ENCODE data around the gene NKX1-2. TPM values are rescaled to one million over a fixed set of nuclear protein-coding genes. Genes with fewer than 3 reads are reported as not detected.

Gene NKX1-2
- polyA plus RNA-seq, 2 of the 4 experiments (the other 2 are of a cell fraction): 0.08 to 0.16 TPM

- ATAC-seq (no peak), FAIRE-seq (no peak), DNase-seq (ENCODE audit: low read depth in 1 of 2, low spot score in 1 of 2) (no peak)
- POLR2A ChIA-PET: interaction anchor here (0.6 kb wide), 1 partner anchor 29 kb away, joined by 7 read pairs; no protein-coding TSS in a partner anchor
- peaks cover 28% of the 10 kb centered on the region for H3K4me1 ChIP-seq
- H3K27ac ChIP-seq: no peak overlapping the region
- no peak overlapping the region for H3K4me3 ChIP-seq
- TF ChIP-seq TFCP2L1 (CRISPR knock-in tag; IDR thresholded peaks at IDR 0.05): no peak
- no peak for TF ChIP-seq ZNF302 (CRISPR knock-in tag; IDR thresholded peaks at IDR 0.05)
- TF ChIP-seq, protein P1, sequence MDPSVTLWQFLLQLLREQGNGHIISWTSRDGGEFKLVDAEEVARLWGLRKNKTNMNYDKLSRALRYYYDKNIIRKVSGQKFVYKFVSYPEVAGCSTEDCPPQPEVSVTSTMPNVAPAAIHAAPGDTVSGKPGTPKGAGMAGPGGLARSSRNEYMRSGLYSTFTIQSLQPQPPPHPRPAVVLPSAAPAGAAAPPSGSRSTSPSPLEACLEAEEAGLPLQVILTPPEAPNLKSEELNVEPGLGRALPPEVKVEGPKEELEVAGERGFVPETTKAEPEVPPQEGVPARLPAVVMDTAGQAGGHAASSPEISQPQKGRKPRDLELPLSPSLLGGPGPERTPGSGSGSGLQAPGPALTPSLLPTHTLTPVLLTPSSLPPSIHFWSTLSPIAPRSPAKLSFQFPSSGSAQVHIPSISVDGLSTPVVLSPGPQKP (IDR thresholded peaks at IDR 0.05; ENCODE audit: low read depth, low read length): no peak
- no peak for TF ChIP-seq EHF (CRISPR knock-in tag; IDR thresholded peaks at IDR 0.05)
- TF ChIP-seq, protein P2, sequence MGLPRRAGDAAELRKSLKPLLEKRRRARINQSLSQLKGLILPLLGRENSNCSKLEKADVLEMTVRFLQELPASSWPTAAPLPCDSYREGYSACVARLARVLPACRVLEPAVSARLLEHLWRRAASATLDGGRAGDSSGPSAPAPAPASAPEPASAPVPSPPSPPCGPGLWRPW (IDR thresholded peaks at IDR 0.05): no peak
- H3K4me2 ChIP-seq: no peak overlapping the region
- WGBS (ENCODE audit: missing lambda C conversion rate): 73% methylated on average over 5 of the region's 13 CpGs
- CTCF ChIA-PET: interaction anchor here (0.8 kb wide), 1 partner anchor 278 kb away, joined by 3 read pairs; no protein-coding TSS in a partner anchor
- no peaks in the 10 kb centered on the region for H3K9me3 ChIP-seq
Observed at GRCh38 chr10:124468624-124469023, 18.8 kb upstream of the NKX1-2 start.

DNA sequence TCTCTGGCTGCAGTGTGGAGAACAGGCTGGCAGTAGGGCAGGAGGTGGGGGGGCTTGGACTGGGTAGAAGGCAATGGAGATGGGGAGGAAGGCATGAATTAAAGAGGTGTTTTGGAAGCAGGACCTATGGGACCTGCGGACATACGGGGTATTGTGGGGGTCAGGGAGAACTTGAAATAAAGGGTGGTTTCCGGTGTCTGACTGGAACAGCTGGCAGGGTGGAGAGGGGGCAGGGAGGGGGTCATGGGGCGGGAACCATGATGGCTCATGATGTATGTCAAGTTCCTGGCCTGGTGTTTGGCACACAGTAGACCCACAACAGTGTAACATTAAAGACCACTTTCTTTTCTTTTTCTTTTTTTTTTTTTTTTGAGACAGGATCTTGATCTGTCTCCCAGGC, 17.3 kb upstream of the NKX1-2 start:
- no peak for DNase-seq (ENCODE audit: low read depth in 1 of 2, low spot score in 1 of 2)
- TF ChIP-seq, protein P3, sequence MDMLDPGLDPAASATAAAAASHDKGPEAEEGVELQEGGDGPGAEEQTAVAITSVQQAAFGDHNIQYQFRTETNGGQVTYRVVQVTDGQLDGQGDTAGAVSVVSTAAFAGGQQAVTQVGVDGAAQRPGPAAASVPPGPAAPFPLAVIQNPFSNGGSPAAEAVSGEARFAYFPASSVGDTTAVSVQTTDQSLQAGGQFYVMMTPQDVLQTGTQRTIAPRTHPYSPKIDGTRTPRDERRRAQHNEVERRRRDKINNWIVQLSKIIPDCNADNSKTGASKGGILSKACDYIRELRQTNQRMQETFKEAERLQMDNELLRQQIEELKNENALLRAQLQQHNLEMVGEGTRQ (IDR thresholded peaks at IDR 0.05): no peak
- TF ChIP-seq ATOH8 (CRISPR knock-in tag; IDR thresholded peaks at IDR 0.05; ENCODE audit: low read depth) (no peak), JUN (IDR thresholded peaks at IDR 0.05) (no peak), FOSB (CRISPR knock-in tag; IDR thresholded peaks at IDR 0.05) (no peak), HOXA7 (CRISPR knock-in tag; IDR thresholded peaks at IDR 0.05) (no peak), GATA3 (IDR thresholded peaks at IDR 0.05; ENCODE audit: borderline replicate concordance) (no peak), NFE2L2 (conservative IDR thresholded peaks at IDR 0.05; ENCODE audit: low read length) (no peak), ZSCAN20 (CRISPR knock-in tag; IDR thresholded peaks at IDR 0.05) (no peak), ZFP36 (IDR thresholded peaks at IDR 0.05; ENCODE audit: borderline replicate concordance, partially characterized antibody) (no peak), CBX8 (IDR thresholded peaks at IDR 0.05) (no peak), CHD2 (IDR thresholded peaks at IDR 0.05; ENCODE audit: low read length, partially characterized antibody) (no peak), RAD21 (conservative IDR thresholded peaks at IDR 0.05 in 1 of 2, IDR thresholded peaks at IDR 0.05 in 1 of 2) (no peak), FOXS1 (CRISPR knock-in tag; IDR thresholded peaks at IDR 0.05) (no peak)
- H3K27ac ChIP-seq: no peak overlapping the region

DNA sequence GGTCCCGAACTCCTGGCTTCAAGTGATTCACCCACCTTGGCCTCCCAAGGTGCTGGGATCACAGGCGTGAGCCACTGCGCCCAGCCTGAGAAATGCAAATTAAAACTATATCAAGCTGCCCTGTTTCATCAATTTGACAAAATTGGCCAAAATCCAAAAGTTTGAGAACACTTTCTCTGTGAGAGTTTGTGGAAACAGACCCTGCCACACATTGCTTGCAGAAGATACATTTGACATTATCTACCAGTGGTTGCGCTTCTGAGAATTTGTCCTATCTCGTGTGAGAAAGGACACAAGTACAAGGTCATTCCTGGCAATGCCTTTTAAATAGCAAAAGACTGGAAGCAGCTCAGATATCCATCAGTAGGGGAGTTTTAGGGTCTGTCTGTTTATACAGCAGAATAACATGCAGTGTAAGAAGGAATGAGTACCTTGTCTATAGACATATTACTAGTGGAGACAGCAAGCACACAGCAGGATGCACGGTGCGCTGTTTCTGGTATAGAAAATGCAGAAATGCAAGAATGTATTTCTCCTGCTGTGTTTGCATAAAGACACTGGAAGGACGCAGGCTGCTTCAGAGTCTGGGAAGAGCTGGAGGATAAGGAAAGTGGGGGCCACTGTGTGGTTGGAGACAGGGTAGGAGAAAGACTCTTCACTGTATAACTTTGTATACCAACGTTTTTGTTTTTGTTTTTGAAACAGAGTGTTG, 16.1 kb upstream of the NKX1-2 start:
- no peak for DNase-seq (ENCODE audit: low read depth in 1 of 2, low spot score in 1 of 2)
- WGBS (ENCODE audit: missing lambda C conversion rate): 77% methylated on average over 9 of the region's 9 CpGs
- Histone ChIP-seq H3K9me3 (no peaks in the 10 kb centered on the region), H3K4me1 (peaks cover 29% of the 10 kb centered on the region), H3K4me3 (no peak overlapping the region), H3K4me2 (no peak overlapping the region), H3K27ac (no peak overlapping the region)
- no peak for FAIRE-seq
- POLR2A ChIA-PET: no interaction called here
- CTCF ChIA-PET: no interaction called here
- ATAC-seq: no peak
- TF ChIP-seq EP300 (IDR thresholded peaks at IDR 0.05): no peak
- TF ChIP-seq EHMT2 (IDR thresholded peaks at IDR 0.05; ENCODE audit: low read depth): no peak
- TF ChIP-seq PHF8 (IDR thresholded peaks at IDR 0.05; ENCODE audit: borderline replicate concordance, low read depth): no peak
- TF ChIP-seq RFX5 (IDR thresholded peaks at IDR 0.05): no peak
- TF ChIP-seq CBX8 (IDR thresholded peaks at IDR 0.05): no peak
- no peak for TF ChIP-seq ATOH8 (CRISPR knock-in tag; IDR thresholded peaks at IDR 0.05; ENCODE audit: low read depth)
- TF ChIP-seq FOXS1 (CRISPR knock-in tag; IDR thresholded peaks at IDR 0.05): no peak
- no peak for TF ChIP-seq KDM1A (IDR thresholded peaks at IDR 0.05; ENCODE audit: low read depth)
- TF ChIP-seq MAFK (IDR thresholded peaks at IDR 0.05; ENCODE audit: partially characterized antibody): no peak
- TF ChIP-seq KDM5A (IDR thresholded peaks at IDR 0.05): no peak
- TF ChIP-seq ESRRA (IDR thresholded peaks at IDR 0.05; ENCODE audit: borderline replicate concordance, low read length): no peak

More for the DNA sequence above, 17.3 kb upstream of the NKX1-2 start:
- ATAC-seq (no peak), FAIRE-seq (no peak)
- H3K4me1 ChIP-seq: peaks cover 32% of the 10 kb centered on the region
- WGBS (ENCODE audit: missing lambda C conversion rate): 87% methylated on average over 4 of the region's 4 CpGs
- POLR2A ChIA-PET: no interaction called here
- no peaks in the 10 kb centered on the region for H3K9me3 ChIP-seq
- H3K4me3 ChIP-seq: no peak overlapping the region
- H3K4me2 ChIP-seq: no peak overlapping the region
- CTCF ChIA-PET: no interaction called here
